HEK293 (cell line): ENCODE results near the gene CHRD.

ENCODE experiments used
- BCL11B ChIP-seq: fragments of 450-650 bp; formaldehyde crosslinking; IDR thresholded peaks from 2 replicates; pipeline ENCODE4 v1.5.1; 2016; ENCODE audit warnings: low read depth, missing biosample characterization, missing genetic modification characterization
- GLIS1 ChIP-seq: fragments of 450-650 bp; formaldehyde crosslinking; IDR thresholded peaks from 2 replicates; pipeline ENCODE4 v1.5.1; 2016; ENCODE audit warnings: missing biosample characterization, missing genetic modification characterization
- KLF1 ChIP-seq: fragments of 450-650 bp; formaldehyde crosslinking; IDR thresholded peaks from 2 replicates; pipeline ENCODE4 v1.5.1; 2016; ENCODE audit warnings: missing biosample characterization, missing genetic modification characterization
- KLF16 ChIP-seq: fragments of 450-650 bp; formaldehyde crosslinking; IDR thresholded peaks from 2 replicates; pipeline ENCODE4 v1.5.1; 2017; ENCODE audit warnings: missing biosample characterization, missing genetic modification characterization
- KLF8 ChIP-seq: fragments of 450-650 bp; formaldehyde crosslinking; IDR thresholded peaks from 2 replicates; pipeline ENCODE4 v1.5.1; 2016; ENCODE audit warnings: missing biosample characterization, missing genetic modification characterization
- PRDM1 ChIP-seq: fragments of 450-650 bp; formaldehyde crosslinking; IDR thresholded peaks from 2 replicates; pipeline ENCODE4; 2016; ENCODE audit warnings: missing biosample characterization, missing genetic modification characterization
- SCRT1 ChIP-seq: fragments of 450-650 bp; formaldehyde crosslinking; IDR thresholded peaks from 2 replicates; pipeline ENCODE4 v1.5.1; 2016; ENCODE audit warnings: missing biosample characterization, missing genetic modification characterization, borderline replicate concordance
- SP2 ChIP-seq: fragments of 450-650 bp; formaldehyde crosslinking; IDR thresholded peaks from 2 replicates; pipeline ENCODE4 v1.5.1; 2016; ENCODE audit warnings: missing biosample characterization, missing genetic modification characterization
- SP3 ChIP-seq: fragments of 450-650 bp; formaldehyde crosslinking; IDR thresholded peaks from 2 replicates; pipeline ENCODE4 v1.5.1; 2016; ENCODE audit warnings: missing biosample characterization, missing genetic modification characterization
- WT1 ChIP-seq: fragments of 450-650 bp; formaldehyde crosslinking; IDR thresholded peaks from 2 replicates; pipeline ENCODE4 v1.5.1; 2016; ENCODE audit warnings: missing biosample characterization, missing genetic modification characterization
- YY2 ChIP-seq: fragments of 450-650 bp; formaldehyde crosslinking; IDR thresholded peaks from 2 replicates; pipeline ENCODE4 v1.5.1; 2016; ENCODE audit warnings: missing biosample characterization, missing genetic modification characterization
- ZBTB17 ChIP-seq: fragments of 450-650 bp; formaldehyde crosslinking; IDR thresholded peaks from 2 replicates; pipeline ENCODE4 v1.5.1; 2016; ENCODE audit warnings: missing biosample characterization, missing genetic modification characterization
- ZNF112 ChIP-seq: fragments of 450-650 bp; formaldehyde crosslinking; IDR thresholded peaks from 2 replicates; pipeline ENCODE4 v1.5.0; 2017; ENCODE audit warnings: missing biosample characterization, missing genetic modification characterization
- ZNF155 ChIP-seq: fragments of 450-650 bp; formaldehyde crosslinking; IDR thresholded peaks from 2 replicates; pipeline ENCODE4 v1.5.1; 2016; ENCODE audit warnings: missing biosample characterization, missing genetic modification characterization
- ZNF311 ChIP-seq: fragments of 450-650 bp; formaldehyde crosslinking; IDR thresholded peaks from 2 replicates; pipeline ENCODE4 v1.5.1; 2017; ENCODE audit warnings: missing biosample characterization, missing genetic modification characterization, borderline replicate concordance
- ZNF335 ChIP-seq: fragments of 450-650 bp; formaldehyde crosslinking; conservative IDR thresholded peaks from 2 replicates; pipeline ENCODE4 v1.5.1; 2016; ENCODE audit warnings: missing biosample characterization, missing genetic modification characterization
- ZNF404 ChIP-seq: fragments of 450-650 bp; formaldehyde crosslinking; IDR thresholded peaks from 2 replicates; pipeline ENCODE4 v1.5.1; 2017; ENCODE audit warnings: missing biosample characterization, missing genetic modification characterization
- ZNF623 ChIP-seq: fragments of 450-650 bp; formaldehyde crosslinking; IDR thresholded peaks from 2 replicates; pipeline ENCODE4 v1.5.1; 2016; ENCODE audit warnings: missing biosample characterization, missing genetic modification characterization
- ZNF629 ChIP-seq: fragments of 450-650 bp; formaldehyde crosslinking; IDR thresholded peaks from 2 replicates; pipeline ENCODE4 v1.5.1; 2017; ENCODE audit warnings: missing biosample characterization, missing genetic modification characterization
- ZNF664 ChIP-seq: fragments of 450-650 bp; formaldehyde crosslinking; IDR thresholded peaks from 2 replicates; pipeline ENCODE4 v1.5.1; 2016; ENCODE audit warnings: missing biosample characterization, missing genetic modification characterization
- ZSCAN30 ChIP-seq: fragments of 450-650 bp; IDR thresholded peaks from 2 replicates; pipeline ENCODE4 v1.5.1; 2018; ENCODE audit warnings: missing biosample characterization, mild to moderate bottlenecking, missing genetic modification characterization, moderate library complexity
- ZXDB ChIP-seq: fragments of 450-650 bp; formaldehyde crosslinking; IDR thresholded peaks from 2 replicates; pipeline ENCODE4 v1.5.1; 2016; ENCODE audit warnings: missing biosample characterization, missing genetic modification characterization
- TF ChIP-seq, protein P1 (sequence below): fragments of 450-650 bp; formaldehyde crosslinking; IDR thresholded peaks from 2 replicates; pipeline ENCODE4 v1.5.1; 2016; ENCODE audit warnings: missing biosample characterization, missing genetic modification characterization, low read depth
- TF ChIP-seq, protein P2 (sequence below): fragments of 450-650 bp; formaldehyde crosslinking; IDR thresholded peaks from 2 replicates; pipeline ENCODE4 v1.5.1; 2017; ENCODE audit warnings: missing biosample characterization, missing genetic modification characterization
- TF ChIP-seq, protein P3 (sequence below): fragments of 450-650 bp; formaldehyde crosslinking; IDR thresholded peaks from 2 replicates; pipeline ENCODE4 v1.5.1; 2016; ENCODE audit warnings: missing biosample characterization, missing genetic modification characterization, low read depth
- TF ChIP-seq, protein P4 (sequence below): fragments of 450-650 bp; formaldehyde crosslinking; IDR thresholded peaks from 2 replicates; pipeline ENCODE4 v1.5.1; 2016; ENCODE audit warnings: missing biosample characterization, missing genetic modification characterization
- TF ChIP-seq, protein P5 (sequence below): fragments of 450-650 bp; formaldehyde crosslinking; IDR thresholded peaks from 2 replicates; pipeline ENCODE4 v1.5.1; 2016; ENCODE audit warnings: missing biosample characterization, missing genetic modification characterization, borderline replicate concordance
- TF ChIP-seq, protein P6 (sequence below): fragments of 450-650 bp; formaldehyde crosslinking; IDR thresholded peaks from 2 replicates; pipeline ENCODE4 v1.5.1; 2016; ENCODE audit warnings: missing biosample characterization, missing genetic modification characterization

Gene CHRD

DNA sequence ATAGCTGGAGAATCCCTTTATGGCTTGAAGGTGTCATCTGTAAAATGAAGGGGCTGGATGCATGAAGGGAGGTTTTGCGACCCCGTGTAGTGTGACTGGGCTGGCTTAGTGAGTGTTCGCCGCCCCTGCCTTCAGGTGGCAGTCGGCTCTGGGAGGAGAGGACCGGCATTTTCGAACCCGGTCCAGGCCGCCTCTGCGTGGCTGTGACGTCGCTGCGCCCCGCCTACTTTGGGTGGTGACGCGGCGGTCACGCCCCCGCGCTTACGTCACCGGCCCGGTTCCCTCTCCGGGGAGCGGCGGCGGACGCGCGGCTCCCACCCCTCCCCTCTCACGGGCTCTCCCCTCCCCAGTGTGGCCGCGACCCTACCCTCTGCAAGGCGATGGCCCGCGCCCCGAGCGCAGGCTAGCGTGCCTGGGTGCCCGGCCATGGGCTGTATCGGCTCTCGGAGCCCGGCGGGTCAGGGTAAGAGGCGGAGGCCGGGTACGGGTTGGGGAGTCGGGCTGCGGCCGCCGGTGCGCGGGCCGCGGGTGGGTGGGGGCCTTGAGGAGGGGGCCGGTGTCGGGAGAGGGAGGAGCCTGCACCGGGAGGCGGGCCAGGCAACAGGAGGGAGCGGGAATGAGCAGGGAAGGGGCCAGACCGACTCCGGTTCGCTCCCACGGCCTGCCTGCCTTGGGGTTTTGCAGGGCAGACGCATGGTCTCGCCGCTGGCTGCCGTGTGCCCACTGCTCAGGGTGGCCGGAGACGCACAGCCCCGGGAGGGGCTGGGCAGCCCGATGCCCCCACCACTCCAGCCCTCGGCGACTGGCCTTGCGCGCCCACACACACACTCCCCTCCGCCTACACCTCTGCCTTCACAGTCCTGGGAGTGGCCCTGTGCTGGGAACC is 44.0 kb upstream of the CHRD start (continued):
- TF ChIP-seq, protein P1, sequence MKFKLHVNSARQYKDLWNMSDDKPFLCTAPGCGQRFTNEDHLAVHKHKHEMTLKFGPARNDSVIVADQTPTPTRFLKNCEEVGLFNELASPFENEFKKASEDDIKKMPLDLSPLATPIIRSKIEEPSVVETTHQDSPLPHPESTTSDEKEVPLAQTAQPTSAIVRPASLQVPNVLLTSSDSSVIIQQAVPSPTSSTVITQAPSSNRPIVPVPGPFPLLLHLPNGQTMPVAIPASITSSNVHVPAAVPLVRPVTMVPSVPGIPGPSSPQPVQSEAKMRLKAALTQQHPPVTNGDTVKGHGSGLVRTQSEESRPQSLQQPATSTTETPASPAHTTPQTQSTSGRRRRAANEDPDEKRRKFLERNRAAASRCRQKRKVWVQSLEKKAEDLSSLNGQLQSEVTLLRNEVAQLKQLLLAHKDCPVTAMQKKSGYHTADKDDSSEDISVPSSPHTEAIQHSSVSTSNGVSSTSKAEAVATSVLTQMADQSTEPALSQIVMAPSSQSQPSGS (tag by site-specific recombination), result peak; percentile 96
- TF ChIP-seq WT1 (no peak), ZNF155 (no peak), YY2 (tag by site-specific recombination) (0 out of 2 replicates have a peak, but pooled peaks have one; percentile 38), KLF1 (tag by site-specific recombination) (peak; percentile 59), GLIS1 (tag by site-specific recombination) (peak; percentile 30; the same call in 1 of the 2 replicates), ZXDB (peak; percentile 74; the same call in 1 of the 2 replicates), ZNF404 (tag by site-specific recombination) (no peak), ZNF664 (tag by site-specific recombination) (no peak), KLF16 (tag by site-specific recombination) (peak; percentile 93), KLF8 (tag by site-specific recombination) (peak; percentile 90; the same call in 1 of the 2 replicates), BCL11B (tag by site-specific recombination) (peak; percentile 79; the same call in 1 of the 2 replicates), ZNF112 (tag by site-specific recombination) (no peak), ZSCAN30 (0 out of 2 replicates have a peak, but pooled peaks have one; percentile 26), ZBTB17 (tag by site-specific recombination) (peak; percentile 77), SP3 (tag by site-specific recombination) (peak; percentile 90), ZNF629 (peak; percentile 99), PRDM1 (tag by site-specific recombination) (no peak; the same call in 1 of the 2 replicates), ZNF335 (tag by site-specific recombination) (peak; percentile 47), ZNF623 (tag by site-specific recombination) (no peak), SCRT1 (tag by site-specific recombination) (no peak), ZNF311 (tag by site-specific recombination) (no peak), SP2 (tag by site-specific recombination) (peak; percentile 86)
- TF ChIP-seq, protein P2, sequence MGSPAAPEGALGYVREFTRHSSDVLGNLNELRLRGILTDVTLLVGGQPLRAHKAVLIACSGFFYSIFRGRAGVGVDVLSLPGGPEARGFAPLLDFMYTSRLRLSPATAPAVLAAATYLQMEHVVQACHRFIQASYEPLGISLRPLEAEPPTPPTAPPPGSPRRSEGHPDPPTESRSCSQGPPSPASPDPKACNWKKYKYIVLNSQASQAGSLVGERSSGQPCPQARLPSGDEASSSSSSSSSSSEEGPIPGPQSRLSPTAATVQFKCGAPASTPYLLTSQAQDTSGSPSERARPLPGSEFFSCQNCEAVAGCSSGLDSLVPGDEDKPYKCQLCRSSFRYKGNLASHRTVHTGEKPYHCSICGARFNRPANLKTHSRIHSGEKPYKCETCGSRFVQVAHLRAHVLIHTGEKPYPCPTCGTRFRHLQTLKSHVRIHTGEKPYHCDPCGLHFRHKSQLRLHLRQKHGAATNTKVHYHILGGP (tag by site-specific recombination), result no peak
- TF ChIP-seq, protein P3, sequence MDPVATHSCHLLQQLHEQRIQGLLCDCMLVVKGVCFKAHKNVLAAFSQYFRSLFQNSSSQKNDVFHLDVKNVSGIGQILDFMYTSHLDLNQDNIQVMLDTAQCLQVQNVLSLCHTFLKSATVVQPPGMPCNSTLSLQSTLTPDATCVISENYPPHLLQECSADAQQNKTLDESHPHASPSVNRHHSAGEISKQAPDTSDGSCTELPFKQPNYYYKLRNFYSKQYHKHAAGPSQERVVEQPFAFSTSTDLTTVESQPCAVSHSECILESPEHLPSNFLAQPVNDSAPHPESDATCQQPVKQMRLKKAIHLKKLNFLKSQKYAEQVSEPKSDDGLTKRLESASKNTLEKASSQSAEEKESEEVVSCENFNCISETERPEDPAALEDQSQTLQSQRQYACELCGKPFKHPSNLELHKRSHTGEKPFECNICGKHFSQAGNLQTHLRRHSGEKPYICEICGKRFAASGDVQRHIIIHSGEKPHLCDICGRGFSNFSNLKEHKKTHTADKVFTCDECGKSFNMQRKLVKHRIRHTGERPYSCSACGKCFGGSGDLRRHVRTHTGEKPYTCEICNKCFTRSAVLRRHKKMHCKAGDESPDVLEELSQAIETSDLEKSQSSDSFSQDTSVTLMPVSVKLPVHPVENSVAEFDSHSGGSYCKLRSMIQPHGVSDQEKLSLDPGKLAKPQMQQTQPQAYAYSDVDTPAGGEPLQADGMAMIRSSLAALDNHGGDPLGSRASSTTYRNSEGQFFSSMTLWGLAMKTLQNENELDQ, result no peak
- TF ChIP-seq, protein P4, sequence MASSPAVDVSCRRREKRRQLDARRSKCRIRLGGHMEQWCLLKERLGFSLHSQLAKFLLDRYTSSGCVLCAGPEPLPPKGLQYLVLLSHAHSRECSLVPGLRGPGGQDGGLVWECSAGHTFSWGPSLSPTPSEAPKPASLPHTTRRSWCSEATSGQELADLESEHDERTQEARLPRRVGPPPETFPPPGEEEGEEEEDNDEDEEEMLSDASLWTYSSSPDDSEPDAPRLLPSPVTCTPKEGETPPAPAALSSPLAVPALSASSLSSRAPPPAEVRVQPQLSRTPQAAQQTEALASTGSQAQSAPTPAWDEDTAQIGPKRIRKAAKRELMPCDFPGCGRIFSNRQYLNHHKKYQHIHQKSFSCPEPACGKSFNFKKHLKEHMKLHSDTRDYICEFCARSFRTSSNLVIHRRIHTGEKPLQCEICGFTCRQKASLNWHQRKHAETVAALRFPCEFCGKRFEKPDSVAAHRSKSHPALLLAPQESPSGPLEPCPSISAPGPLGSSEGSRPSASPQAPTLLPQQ, result no peak
- TF ChIP-seq, protein P5, sequence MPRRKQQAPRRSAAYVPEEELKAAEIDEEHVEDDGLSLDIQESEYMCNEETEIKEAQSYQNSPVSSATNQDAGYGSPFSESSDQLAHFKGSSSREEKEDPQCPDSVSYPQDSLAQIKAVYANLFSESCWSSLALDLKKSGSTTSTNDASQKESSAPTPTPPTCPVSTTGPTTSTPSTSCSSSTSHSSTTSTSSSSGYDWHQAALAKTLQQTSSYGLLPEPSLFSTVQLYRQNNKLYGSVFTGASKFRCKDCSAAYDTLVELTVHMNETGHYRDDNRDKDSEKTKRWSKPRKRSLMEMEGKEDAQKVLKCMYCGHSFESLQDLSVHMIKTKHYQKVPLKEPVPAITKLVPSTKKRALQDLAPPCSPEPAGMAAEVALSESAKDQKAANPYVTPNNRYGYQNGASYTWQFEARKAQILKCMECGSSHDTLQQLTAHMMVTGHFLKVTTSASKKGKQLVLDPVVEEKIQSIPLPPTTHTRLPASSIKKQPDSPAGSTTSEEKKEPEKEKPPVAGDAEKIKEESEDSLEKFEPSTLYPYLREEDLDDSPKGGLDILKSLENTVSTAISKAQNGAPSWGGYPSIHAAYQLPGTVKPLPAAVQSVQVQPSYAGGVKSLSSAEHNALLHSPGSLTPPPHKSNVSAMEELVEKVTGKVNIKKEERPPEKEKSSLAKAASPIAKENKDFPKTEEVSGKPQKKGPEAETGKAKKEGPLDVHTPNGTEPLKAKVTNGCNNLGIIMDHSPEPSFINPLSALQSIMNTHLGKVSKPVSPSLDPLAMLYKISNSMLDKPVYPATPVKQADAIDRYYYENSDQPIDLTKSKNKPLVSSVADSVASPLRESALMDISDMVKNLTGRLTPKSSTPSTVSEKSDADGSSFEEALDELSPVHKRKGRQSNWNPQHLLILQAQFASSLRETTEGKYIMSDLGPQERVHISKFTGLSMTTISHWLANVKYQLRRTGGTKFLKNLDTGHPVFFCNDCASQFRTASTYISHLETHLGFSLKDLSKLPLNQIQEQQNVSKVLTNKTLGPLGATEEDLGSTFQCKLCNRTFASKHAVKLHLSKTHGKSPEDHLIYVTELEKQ, result no peak
- TF ChIP-seq, protein P6, sequence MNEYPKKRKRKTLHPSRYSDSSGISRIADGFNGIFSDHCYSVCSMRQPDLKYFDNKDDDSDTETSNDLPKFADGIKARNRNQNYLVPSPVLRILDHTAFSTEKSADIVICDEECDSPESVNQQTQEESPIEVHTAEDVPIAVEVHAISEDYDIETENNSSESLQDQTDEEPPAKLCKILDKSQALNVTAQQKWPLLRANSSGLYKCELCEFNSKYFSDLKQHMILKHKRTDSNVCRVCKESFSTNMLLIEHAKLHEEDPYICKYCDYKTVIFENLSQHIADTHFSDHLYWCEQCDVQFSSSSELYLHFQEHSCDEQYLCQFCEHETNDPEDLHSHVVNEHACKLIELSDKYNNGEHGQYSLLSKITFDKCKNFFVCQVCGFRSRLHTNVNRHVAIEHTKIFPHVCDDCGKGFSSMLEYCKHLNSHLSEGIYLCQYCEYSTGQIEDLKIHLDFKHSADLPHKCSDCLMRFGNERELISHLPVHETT (tag by site-specific recombination), result no peak
